D721Med (cell line): ENCODE data around the gene ARHGAP29.

Experiments used
- DNase-seq: peaks from one replicate; pipeline ENCODE4 v3.0.0; 2011; ENCODE audit warnings: low spot score; ENCODE audit not compliant: insufficient read length
- FAIRE-seq: peaks from 2 replicates; lab custom pipeline; 2011; peaks lifted over from hg19 to GRCh38; lab: Jason Lieb, UNC
- CTCF ChIP-seq: IDR thresholded peaks from 2 replicates; pipeline ENCODE4 v1.5.1; 2012; ENCODE audit warnings: mild to moderate bottlenecking, control low read depth; ENCODE audit not compliant: insufficient read depth; ENCODE audit errors: missing control alignments

The ARHGAP29 gene

DNA sequence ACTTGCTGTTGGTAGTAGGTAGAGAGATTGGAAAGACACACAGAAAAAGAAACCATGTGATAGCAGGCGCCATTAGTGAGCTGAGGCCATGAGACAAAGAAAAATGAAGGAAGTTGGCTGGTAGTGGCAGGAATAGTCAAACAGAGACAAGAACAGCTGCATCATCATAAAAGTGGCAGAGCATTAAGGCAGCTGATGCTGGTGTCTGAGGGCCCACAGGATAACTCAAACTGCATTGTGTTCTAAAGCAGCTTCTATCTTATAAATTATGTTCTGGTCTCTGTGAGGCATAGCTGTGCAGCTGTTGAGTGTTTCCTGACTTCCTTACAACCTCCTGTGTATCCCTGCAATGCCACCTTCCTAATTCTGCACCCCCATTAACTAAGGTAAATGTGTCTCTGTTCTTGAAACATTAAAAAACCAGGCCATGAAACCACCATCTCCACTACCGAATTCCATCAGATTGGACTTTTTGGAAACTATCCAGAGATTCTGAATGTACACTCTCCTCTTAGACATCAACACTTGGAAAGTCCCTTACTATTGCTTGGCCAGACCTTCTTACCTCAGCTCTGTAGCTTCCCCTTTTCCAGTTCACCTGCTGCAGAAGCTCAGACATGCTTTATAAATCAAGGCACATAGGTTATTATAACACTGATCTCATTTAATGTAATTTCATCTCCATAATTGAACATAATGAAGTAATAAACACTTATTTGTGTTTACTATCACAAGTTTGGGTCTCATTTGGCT lies 23.4 kb upstream of the ARHGAP29 start:
- no peak for TF ChIP-seq CTCF
- FAIRE-seq (no peak), DNase-seq (no peak)

GRCh38 chr1:94259635-94260289 lies 22.4 kb upstream of the ARHGAP29 start:
- DNase-seq (no peak), FAIRE-seq (no peak)
- no peak for TF ChIP-seq CTCF

DNA sequence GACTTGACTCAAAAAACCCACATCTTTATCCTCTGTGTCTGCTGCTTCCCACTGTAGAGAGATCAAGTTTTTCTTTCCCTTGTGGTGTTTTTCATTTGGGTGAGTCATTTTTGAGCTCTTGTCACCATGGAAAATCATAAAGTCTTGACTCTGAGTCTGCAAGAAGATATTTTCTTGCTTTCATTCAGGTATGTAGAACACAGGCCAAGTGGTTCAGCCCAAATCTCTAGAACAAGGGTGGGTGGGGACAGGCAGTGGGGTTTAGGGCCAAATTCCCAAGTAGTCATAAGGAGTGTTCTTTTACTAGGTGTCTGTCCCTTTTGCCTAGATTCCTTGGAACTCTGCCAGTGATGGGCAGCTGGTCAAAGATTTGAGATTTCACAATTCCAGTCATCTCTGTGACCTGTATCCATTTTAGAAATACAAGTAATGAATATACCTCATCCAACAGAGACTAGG lies 21.5 kb upstream of the ARHGAP29 start:
- no peak for FAIRE-seq
- no peak for TF ChIP-seq CTCF
- no peak for DNase-seq

GRCh38 chr1:94257444-94257843 lies 20.1 kb upstream of the ARHGAP29 start:
- FAIRE-seq (no peak), DNase-seq (no peak)
- TF ChIP-seq CTCF: no peak

DNA sequence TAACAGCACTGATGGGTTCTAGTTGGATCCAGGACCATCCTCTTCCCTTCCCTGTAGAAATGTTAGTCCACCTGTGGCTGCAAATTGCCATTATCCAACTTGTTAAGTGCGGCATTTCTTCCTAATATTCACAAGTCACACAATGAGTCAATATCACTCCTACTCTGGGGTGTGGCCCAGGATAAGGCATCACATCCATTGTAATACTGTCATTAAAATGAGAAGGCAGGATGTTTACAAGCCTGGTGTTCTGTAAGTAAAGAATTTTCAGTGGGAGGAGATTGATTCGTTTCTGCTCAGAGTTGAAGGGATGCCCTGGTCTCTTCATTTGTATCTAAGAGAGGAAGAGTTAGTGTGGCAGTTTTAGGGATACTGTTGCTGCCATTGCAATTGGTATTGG lies 18.1 kb upstream of the ARHGAP29 start:
- TF ChIP-seq CTCF: no peak
- FAIRE-seq (no peak), DNase-seq (no peak)

DNA sequence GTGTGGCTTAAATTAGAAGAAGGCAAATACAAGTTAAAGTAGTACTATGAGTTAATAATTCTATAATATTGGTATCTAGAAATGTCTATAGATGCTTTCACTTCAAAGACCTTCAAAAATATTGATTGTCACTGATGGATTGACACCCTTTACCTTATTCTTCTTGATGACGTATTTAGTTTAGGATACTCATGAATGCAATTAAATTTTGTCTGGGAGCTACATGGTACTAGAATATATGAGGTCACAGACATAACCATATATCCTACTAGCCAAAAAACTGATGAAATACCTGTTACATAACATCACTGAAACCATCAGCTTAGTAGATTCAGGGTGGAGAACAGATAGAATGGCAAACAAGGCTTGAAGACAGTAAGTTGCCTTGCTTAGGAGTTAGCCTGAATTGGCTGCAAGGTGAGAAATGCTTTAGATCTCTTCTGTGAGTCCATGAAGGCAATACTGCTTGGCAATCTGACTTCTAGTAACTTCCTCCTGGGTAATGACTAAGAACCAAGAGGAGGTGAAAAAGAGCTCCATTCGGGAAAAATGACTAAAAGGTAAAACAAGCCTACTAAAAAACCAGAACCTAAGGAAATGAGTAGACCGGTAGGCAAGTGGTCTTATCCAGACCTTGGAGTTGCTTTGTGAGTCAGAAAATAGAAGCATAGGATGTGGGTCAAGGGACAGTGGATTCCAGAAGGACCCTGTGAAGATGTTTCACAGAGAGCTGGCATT lies 16.9 kb upstream of the ARHGAP29 start:
- no peak for FAIRE-seq
- DNase-seq: no peak
- no peak for TF ChIP-seq CTCF
